Common myeloid progenitor, CD34-positive (primary cell): ENCODE data around the gene ASB16.
A peak's percentile ranks its signal among the peaks of the same experiment; 100 is the strongest.

Source experiments
- CTCF ChIA-PET: fragments of 350-600 bp; sonication (Branson Sonifier 250); formaldehyde crosslinking; loops from one replicate; lab custom pipeline; 2021; ENCODE audit warnings: antibody characterized with exemption; lab: Charles Lee
- POLR2A ChIA-PET: fragments of 350-600 bp; sonication (Branson Sonifier 250); formaldehyde crosslinking; loops from one replicate; lab custom pipeline; 2021; ENCODE audit warnings: antibody characterized with exemption; lab: Charles Lee
- DNase-seq, 3 donors: peaks; one replicate each; pipeline versions ENCODE4 v3.0.0 to v3.0.0-alpha.2; 2013
- H3K27ac ChIP-seq, 2 experiments: 1 replicate in 1 of 2; 2 replicates in 1 of 2; pipeline ENCODE4 v1.7.0; 2013; ENCODE audit warnings: inconsistent platforms in 2 of 2, low read length in 2 of 2, mild to moderate bottlenecking in 2 of 2, low read depth in 1 of 2, moderate library complexity in 1 of 2; ENCODE audit not compliant: severe bottlenecking in 2 of 2, insufficient read depth in 1 of 2, poor library complexity in 1 of 2
- H3K27me3 ChIP-seq, 5 experiments: replicated peaks in 2 of 5; 1 replicate in 3 of 5; 2 replicates in 2 of 5; pipeline versions ENCODE4 v1.6.1 to v1.7.0; 2013; ENCODE audit warnings: low read length in 4 of 5, mild to moderate bottlenecking in 2 of 5, moderate library complexity in 2 of 5, inconsistent platforms in 1 of 5; ENCODE audit not compliant: insufficient read depth in 5 of 5, control insufficient read depth in 4 of 5
- H3K36me3 ChIP-seq, 4 experiments: 1 replicate in 2 of 4; 2 replicates in 2 of 4; pipeline versions ENCODE4 v1.6.1 to v1.7.0; 2013; ENCODE audit warnings: low read length in 3 of 4, control low read depth in 1 of 4, mild to moderate bottlenecking in 1 of 4; ENCODE audit not compliant: control insufficient read depth in 4 of 4, insufficient read depth in 4 of 4
- H3K4me1 ChIP-seq, 4 experiments: 1 replicate in 3 of 4; 2 replicates in 1 of 4; pipeline versions ENCODE4 v1.6.1 to v1.7.1; 2013; ENCODE audit warnings: low read length in 3 of 4, mild to moderate bottlenecking in 3 of 4, control low read depth in 1 of 4, inconsistent platforms in 1 of 4, moderate library complexity in 1 of 4; ENCODE audit not compliant: control insufficient read depth in 4 of 4, insufficient read depth in 4 of 4; ENCODE audit errors: control extremely low read depth in 1 of 4
- H3K4me3 ChIP-seq, 7 experiments: 1 replicate in 4 of 7; 2 replicates in 3 of 7; pipeline versions ENCODE4 v1.5.1 to v1.7.0; 2013; ENCODE audit warnings: mild to moderate bottlenecking in 7 of 7, low read length in 6 of 7, moderate library complexity in 6 of 7, inconsistent platforms in 2 of 7, low read depth in 2 of 7, control low read depth in 1 of 7; ENCODE audit not compliant: insufficient read depth in 4 of 7, control insufficient read depth in 1 of 7; ENCODE audit errors: extremely low read depth in 1 of 7
- H3K9me3 ChIP-seq, 5 experiments: 1 replicate in 4 of 5; 2 replicates in 1 of 5; pipeline versions ENCODE4 v1.6.1 to v1.7.1; 2013; ENCODE audit warnings: low read length in 4 of 5, mild to moderate bottlenecking in 2 of 5, inconsistent platforms in 1 of 5, low read depth in 1 of 5, moderate library complexity in 1 of 5; ENCODE audit not compliant: control insufficient read depth in 4 of 5, insufficient read depth in 2 of 5; ENCODE audit errors: control extremely low read depth in 1 of 5
- WGBS: methylation state at CpG from one replicate; pipeline ENCODE4 v1.1.5; 2013; ENCODE audit not compliant: insufficient coverage; 5-methylcytosine and 5-hydroxymethylcytosine counted together

Gene ASB16

GRCh38 chr17:44217738-44218343 is 47.3 kb downstream of the ASB16 start:
- peaks cover 22 to 48% (median 33%) of the 10 kb centered on the region in 4 experiments for H3K36me3 ChIP-seq
- DNase-seq = peak in 1 of 3 donors; percentile 22
- no peaks in the 10 kb centered on the region for H3K27me3 ChIP-seq
- peaks cover 15 to 40% (median 35%) of the 10 kb centered on the region in 4 experiments for H3K4me1 ChIP-seq
- 6% methylated on average over 7 of the region's 10 CpGs for WGBS
- no peaks in the 10 kb centered on the region for H3K9me3 ChIP-seq
- H3K27ac ChIP-seq = peak overlapping the region; percentile 30 to 86
- ChIA-PET CTCF (interaction anchor here (0.6 to 4.1 kb wide), 7 partner anchors 7 to 132 kb away, joined by 4 to 15 read pairs (median 8); no protein-coding TSS in a partner anchor), POLR2A (interaction anchor here (0.6 kb wide), 3 partner anchors 41 to 683 kb away, joined by 3 to 4 read pairs (median 3); no protein-coding TSS in a partner anchor)
- peak overlapping the region; percentile 74 to 94 (median 83) for H3K4me3 ChIP-seq

GRCh38 chr17:44218344-44219107 is 48.0 kb downstream of the ASB16 start:
- no peaks in the 10 kb centered on the region for H3K9me3 ChIP-seq
- H3K36me3 ChIP-seq = peaks cover 20 to 41% (median 30%) of the 10 kb centered on the region in 4 experiments
- ChIA-PET POLR2A (interaction anchor here (0.6 kb wide), 3 partner anchors 40 to 682 kb away, joined by 3 to 4 read pairs (median 3); no protein-coding TSS in a partner anchor), CTCF (interaction anchor here (0.6 to 4.1 kb wide), 7 partner anchors 8 to 131 kb away, joined by 3 to 15 read pairs (median 8); no protein-coding TSS in a partner anchor)
- peak overlapping the region; percentile 74 to 94 (median 83) for H3K4me3 ChIP-seq
- peaks cover 15 to 41% (median 36%) of the 10 kb centered on the region in 4 experiments for H3K4me1 ChIP-seq
- WGBS = under 1% methylated on average over 50 of the region's 89 CpGs
- DNase-seq = peak; percentile 85 to 92 (median 91)
- peak overlapping the region; percentile 30 to 86 for H3K27ac ChIP-seq
- H3K27me3 ChIP-seq = no peaks in the 10 kb centered on the region

- peaks cover 15 to 41% (median 36%) of the 10 kb centered on the region in 4 experiments for H3K4me1 ChIP-seq
- WGBS = under 1% methylated on average over 61 of the region's 73 CpGs
- peaks cover 14 to 35% (median 27%) of the 10 kb centered on the region in 4 experiments for H3K36me3 ChIP-seq
- peak; percentile 75 to 90 (median 83) for DNase-seq
- H3K27ac ChIP-seq = peak overlapping the region in 1 of 2 experiments; percentile 86
- no peaks in the 10 kb centered on the region for H3K27me3 ChIP-seq
- POLR2A ChIA-PET = interaction anchor here (1.2 to 1.6 kb wide), 2 partner anchors 9 to 106 kb away, joined by 3 to 7 read pairs; partner anchors contain the start of gene SLC25A39
- no peaks in the 10 kb centered on the region for H3K9me3 ChIP-seq
- peak overlapping the region; percentile 67 to 94 (median 83) for H3K4me3 ChIP-seq
- CTCF ChIA-PET = interaction anchor here (1.1 to 4.1 kb wide), 3 partner anchors 9 to 114 kb away, joined by 3 to 15 read pairs (median 11); no protein-coding TSS in a partner anchor
These were observed 48.7 kb downstream of the ASB16 start for GRCh38 chr17:44219108-44219615.

- ChIA-PET POLR2A (interaction anchor here (1.0 to 2.8 kb wide), 5 partner anchors 9 to 105 kb away, joined by 3 to 11 read pairs (median 3); partner anchors contain the start of genes ATXN7L3 and SLC25A39), CTCF (interaction anchor here (0.8 to 4.1 kb wide), 6 partner anchors 9 to 113 kb away, joined by 3 to 15 read pairs (median 3); no protein-coding TSS in a partner anchor)
- Histone ChIP-seq H3K4me3 (peak within 1 kb of the TSS; percentile 83 to 95 (median 93)), H3K4me1 (peaks cover 15 to 41% (median 36%) of the 10 kb centered on the region in 4 experiments), H3K36me3 (peaks cover 13 to 29% (median 21%) of the 10 kb centered on the region in 4 experiments), H3K27me3 (no peaks in the 10 kb centered on the region), H3K9me3 (no peaks in the 10 kb centered on the region), H3K27ac (peak within 1 kb of the TSS; percentile 61 to 90)
- 0% methylated on average over 39 of the region's 76 CpGs for WGBS
- DNase-seq = peak; percentile 80 to 88 (median 82)
These were observed 49.2 kb downstream of the ASB16 start, which contains the start of gene UBTF for GRCh38 chr17:44219616-44220212. UBTF (minus strand) TSS chr17:44219675; CDS start chr17:44218229, 1,446 bp downstream.

- peak; percentile 49 to 80 (median 75) for DNase-seq
- CTCF ChIA-PET = interaction anchor here (0.8 to 2.8 kb wide), 15 partner anchors 8 to 127 kb away, joined by 3 to 20 read pairs (median 3); no protein-coding TSS in a partner anchor
- Histone ChIP-seq H3K4me3 (peak overlapping the region; percentile 71 to 95 (median 93)), H3K36me3 (peaks cover 7 to 22% (median 14%) of the 10 kb centered on the region in 4 experiments), H3K4me1 (peaks cover 15 to 41% (median 36%) of the 10 kb centered on the region in 4 experiments), H3K27ac (peak overlapping the region; percentile 61 to 90), H3K27me3 (no peaks in the 10 kb centered on the region), H3K9me3 (no peaks in the 10 kb centered on the region)
- POLR2A ChIA-PET = interaction anchor here (1.0 to 2.8 kb wide), 7 partner anchors 10 to 104 kb away, joined by 3 to 11 read pairs (median 3); partner anchors contain the start of genes ATXN7L3, SLC25A39 and TMUB2
- WGBS = under 1% methylated on average over 86 of the region's 108 CpGs
These were observed 49.9 kb downstream of the ASB16 start for GRCh38 chr17:44220213-44221083.
